ENCODE data around the gene GRID1.

GRID1 gene

GRCh38 chr10:86366033-86366901 is at the start of gene GRID1:
TSS of gene GRID1 (minus strand) at chr10:86366795.
- DNase-seq = peak; percentile 86

DNA sequence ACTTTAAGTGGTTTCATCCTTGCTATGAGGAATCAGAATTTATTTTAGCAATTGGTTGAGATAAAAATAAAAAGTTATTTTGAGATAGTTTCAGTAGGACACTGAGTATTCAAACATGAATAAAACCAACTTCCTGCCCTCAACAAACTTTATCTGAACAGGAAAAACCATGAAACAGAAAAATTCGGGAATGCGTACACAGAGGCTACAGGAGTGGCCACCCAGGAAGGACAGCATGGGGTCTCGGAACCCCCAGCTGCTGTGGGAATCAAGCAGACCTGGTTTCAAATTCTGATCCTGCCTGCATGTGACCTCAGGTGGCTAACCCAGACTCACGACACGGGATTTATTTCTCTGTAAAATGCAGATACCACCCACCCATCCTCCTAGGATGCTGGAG is 49.0 kb upstream of the GRID1 start:
- DNase-seq = no peak

DNA sequence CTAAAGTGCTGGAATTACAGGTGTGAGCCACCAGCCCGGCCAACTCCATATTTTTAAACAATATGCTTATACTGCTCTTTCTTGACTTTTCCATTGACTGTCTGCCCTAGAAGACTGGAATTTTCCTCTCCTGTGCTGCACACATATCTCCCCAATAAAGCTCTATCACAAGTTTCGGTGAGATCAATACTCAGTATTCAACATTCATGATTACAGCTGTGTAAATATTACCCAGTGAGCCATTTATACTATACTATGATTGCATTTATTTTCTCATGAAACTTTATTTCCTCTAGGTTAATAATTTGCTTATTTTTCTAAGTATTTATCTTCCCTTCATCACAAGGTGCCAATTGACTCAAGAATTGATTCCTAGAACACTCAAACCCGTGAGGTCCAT is 48.5 kb upstream of the GRID1 start:
- no peak for DNase-seq

- DNase-seq = no peak
Observed at GRCh38 chr10:86413046-86413728, 46.6 kb upstream of the GRID1 start.

DNA sequence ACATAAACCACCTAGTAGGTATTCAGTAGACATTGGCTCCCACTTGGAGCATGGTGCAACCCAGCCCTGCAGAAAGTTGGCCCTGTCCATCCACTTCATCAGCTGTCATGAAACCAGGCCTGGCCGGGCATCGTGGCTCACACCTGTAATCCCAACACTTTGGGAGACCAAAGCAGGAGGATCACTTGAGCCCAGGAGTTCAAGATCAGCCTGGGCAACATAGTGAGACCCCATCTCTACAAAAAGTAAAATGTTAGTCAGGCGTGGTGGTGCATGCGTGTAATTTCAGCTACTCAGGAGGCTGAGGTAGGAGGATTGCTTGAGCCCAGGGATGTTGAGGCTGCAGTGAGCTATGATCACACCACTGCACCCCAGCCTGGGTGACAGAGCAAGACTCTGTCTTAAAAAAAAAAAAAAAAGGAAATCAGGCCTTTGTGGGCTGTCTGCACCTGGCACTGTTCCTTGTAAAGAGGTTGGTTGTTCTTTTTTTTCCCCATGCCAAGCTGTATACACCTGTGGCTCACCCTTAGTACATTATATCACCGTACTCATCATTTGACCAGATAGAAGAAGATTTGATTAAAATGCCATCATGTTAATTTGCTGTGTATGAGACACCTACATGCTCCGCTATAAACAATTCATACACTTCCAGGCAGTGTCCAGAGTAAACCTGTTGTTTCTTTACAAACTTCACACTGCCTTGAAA is 45.4 kb upstream of the GRID1 start:
- no peak for DNase-seq

DNA sequence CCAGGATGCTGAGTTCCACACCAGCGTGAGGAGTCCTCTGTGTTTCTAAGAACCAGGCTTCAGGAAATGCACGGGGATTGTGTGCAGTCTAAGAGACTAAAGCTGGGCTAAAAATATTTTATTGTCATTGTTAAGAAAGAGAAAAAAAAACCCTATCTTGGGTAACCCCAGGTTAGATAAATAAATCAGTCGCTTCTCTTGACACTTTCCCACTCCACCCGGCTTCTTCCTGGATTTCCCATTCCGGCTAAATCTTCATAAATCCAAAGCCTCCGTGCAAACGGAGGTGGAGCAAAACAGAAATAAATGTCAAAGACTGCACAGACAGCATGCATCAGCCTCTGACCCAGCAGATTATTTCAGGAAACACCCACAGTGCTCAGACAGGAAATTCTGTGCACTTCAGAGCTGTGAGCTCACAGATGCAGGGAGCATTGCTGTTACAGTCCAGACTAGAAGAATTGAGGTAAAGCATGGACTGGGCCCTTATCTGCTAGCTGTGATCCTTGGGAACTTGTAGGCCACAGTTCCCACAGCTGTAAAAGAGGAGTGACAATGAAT is 44.8 kb upstream of the GRID1 start:
- no peak for DNase-seq

GRCh38 chr10:86410542-86411124 is 44.0 kb upstream of the GRID1 start:
- no peak for DNase-seq

GRCh38 chr10:86409183-86409582 is 42.6 kb upstream of the GRID1 start:
- DNase-seq = no peak

DNA sequence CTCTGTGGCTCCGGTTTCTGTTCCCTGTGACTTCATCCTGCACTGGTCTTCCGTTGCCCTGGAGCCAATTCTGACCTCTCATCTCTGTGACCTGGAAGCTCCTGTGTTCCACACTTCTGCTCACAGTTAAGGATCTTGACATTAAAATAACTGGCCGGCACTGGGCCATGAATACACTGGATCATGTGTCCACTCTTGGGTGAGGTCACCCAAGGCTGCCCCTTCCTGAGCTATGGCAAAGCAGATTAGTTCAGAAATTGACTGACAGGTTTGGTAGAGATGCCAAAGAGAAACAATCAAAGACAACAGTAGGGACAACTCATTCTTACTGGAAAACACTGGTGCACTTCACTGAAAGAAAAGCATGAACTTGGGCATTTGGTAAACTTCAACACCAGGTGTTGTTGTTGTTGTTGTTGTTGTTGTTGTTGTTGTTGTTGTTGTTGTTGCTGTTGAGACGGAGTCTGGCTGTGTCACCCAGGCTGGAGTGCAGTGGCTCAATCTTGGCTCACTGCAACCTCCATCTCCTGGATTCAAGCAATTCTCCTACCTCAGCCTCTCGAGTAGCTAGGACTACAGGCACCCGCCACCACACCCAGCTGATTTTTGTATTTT is 36.7 kb upstream of the GRID1 start:
- DNase-seq = no peak

DNA sequence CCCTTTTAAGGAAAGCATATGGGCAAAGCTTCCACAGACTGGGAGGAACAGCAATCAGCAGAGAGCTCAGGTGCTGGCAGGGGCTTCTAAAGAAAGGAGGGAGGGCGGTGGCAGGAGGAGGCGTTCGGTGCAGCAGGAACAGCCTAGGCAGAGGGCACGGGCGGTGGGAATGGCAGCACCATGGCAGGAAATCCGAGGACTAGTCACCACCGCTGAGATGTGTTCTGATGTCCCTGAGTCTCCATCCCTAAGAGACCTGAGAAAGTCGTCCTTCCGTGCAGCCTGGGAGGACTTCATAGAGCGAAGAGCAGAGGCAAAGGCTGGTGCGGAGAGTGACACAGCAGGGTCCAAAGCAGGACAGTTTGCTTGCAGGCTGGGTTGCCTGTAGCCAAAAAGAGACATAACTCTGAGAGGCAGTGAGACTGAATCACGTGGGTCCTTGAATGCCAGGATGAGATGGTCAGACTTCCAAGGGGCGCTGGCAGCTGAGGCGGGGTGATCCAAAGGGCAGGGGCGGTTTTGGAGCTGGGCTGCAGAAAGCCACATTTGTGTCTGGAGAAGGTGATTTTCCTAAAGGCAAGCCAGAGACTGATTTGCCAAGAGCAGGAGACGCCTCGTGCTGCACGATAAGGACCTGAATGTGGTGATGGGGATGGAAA is 35.8 kb upstream of the GRID1 start:
- DNase-seq = peak; percentile 56

DNA sequence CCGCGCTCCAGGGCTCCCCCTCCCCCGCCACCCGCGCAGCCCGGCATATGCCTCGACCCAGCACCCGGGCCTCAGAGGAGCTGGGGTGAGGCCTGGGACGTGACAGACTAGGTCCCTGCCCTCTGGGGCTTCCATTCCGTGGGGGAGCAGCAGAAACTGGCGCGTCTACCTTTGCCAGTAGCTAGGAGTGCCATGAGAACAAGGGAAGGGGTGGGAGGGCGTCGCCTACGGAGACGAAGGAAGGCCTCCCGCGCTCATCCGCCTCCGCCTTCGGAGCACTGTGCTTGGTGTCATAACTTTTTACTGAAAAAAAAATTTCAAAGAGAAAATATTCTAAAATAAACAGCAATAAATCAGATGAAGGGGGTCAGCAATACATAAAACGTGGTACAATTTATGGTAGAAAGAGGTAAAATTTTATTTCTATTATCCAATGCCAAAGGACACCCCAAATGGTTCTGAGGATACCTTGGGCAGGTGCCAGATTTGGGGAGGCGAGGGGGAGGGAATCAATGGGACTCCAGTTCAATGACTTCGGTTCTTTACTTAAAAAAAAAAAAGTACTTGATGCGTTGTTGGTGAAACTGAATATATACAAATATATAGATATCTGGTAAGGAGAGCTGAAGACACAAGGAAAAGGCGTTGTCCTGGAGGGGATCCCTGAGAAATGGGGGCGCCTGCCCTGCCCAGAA is 35.1 kb upstream of the GRID1 start:
- DNase-seq = peak; percentile 69

- peak; percentile 65 for DNase-seq
Observed at GRCh38 chr10:86400705-86401587, 34.4 kb upstream of the GRID1 start.

DNA sequence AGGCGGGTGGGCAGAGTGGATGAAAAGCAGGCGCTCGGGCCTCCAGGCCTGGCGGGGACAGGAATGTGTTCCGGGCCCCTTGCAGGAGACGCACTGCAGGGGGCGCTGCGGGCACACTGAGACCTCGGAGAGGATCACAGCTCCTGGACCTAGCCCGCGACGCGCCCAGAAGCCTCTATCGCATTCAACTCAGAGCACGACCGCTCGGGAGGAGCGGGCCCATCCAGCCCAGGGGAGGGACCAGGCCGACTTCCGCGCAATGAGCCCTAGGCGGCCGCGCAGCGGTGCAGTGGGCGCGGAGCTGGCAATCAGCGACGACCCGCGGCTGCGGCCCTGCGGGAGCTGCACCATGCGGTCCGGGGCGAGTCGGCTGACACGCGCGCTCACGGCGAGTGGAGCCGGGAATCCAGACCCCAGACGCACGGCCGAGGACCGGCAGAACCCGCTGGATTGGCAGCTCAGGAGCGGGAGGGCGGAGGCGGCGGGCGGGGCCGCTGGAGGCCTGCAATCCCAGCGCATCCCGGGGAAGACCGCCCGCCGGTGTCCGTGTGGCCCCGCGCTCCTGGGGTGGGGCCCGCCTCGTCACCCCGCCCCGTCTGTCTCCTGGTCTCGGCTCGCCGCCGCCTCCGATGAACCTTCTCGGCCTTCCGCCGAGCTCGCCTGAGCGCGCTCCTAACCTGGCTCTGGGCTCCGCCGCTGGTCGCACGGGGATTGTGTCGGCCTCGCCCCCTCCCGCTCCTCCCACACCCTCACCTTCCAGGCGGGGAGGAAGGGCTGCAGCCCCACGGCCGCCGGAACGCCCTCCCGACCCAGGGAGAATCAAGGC is 33.5 kb upstream of the GRID1 start:
- DNase-seq = peak; percentile 94

- DNase-seq = no peak
Observed at GRCh38 chr10:86399514-86399878, 32.9 kb upstream of the GRID1 start.

DNA sequence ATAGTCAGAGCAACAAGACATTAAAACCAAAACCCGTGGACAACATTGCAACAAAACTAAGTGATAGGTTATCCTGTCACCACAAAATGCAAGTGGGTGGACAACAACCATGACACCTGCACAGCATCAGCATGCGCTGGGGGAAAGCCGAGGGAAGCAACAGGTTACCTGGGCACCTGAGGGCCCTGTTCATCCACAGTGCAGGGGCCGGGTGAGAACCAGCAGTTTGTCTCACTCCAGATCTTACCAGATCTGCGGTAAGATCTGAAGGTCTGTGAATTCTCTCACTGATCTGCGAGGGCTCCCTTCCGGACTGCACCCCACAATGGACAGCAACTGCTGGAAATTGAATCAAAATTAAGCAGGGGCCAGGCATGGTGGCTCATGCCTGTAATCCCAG is 30.5 kb upstream of the GRID1 start:
- DNase-seq = no peak

- no peak for DNase-seq
Observed at GRCh38 chr10:86393862-86394455, 27.4 kb upstream of the GRID1 start.

GRCh38 chr10:86393362-86393761 is 26.8 kb upstream of the GRID1 start:
- DNase-seq = no peak

DNA sequence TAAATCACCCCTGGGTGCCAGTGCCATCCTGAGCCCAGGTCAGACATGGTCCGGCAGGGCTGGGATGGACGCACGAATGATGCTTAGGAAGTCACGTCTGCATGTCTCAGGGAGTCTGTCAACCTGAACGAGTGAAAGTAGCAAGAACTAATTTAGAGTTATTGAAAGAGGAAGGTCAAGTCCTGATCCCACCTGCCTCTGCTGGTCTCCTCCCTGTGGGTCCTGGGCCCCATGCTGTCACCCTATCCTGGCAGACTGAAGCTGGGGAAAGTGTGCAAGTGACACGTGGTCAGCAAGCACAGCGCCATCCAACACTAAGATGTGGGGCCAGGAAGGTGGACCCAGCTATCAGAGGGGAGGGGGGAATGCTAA is 26.1 kb upstream of the GRID1 start:
- no peak for DNase-seq
